ENCODE results near the gene UXS1.

UXS1 gene

GRCh38 chr2:106129150-106129549 lies 65.0 kb downstream of the UXS1 start:
- DNase-seq, result no peak

- no peak for DNase-seq
Observed at GRCh38 chr2:106127776-106128268, 66.3 kb downstream of the UXS1 start.

- DNase-seq, result no peak
Observed at GRCh38 chr2:106127282-106127771, 66.8 kb downstream of the UXS1 start.

- DNase-seq, result no peak
Observed at GRCh38 chr2:106126705-106127281, 67.3 kb downstream of the UXS1 start.

- DNase-seq, result no peak
Observed at GRCh38 chr2:106126295-106126694, 67.8 kb downstream of the UXS1 start.

GRCh38 chr2:106124905-106125549 lies 69.1 kb downstream of the UXS1 start:
- no peak for DNase-seq

GRCh38 chr2:106124106-106124756 lies 69.9 kb downstream of the UXS1 start:
- DNase-seq, result no peak

- DNase-seq, result no peak
Observed at GRCh38 chr2:106122157-106122556, 71.9 kb downstream of the UXS1 start.

GRCh38 chr2:106120432-106120831 lies 73.7 kb downstream of the UXS1 start:
- peak; percentile 52 for DNase-seq

GRCh38 chr2:106119074-106119473 lies 75.0 kb downstream of the UXS1 start:
- DNase-seq, result no peak

GRCh38 chr2:106117882-106118684 lies 76.0 kb downstream of the UXS1 start:
- DNase-seq, result peak; percentile 53

GRCh38 chr2:106117347-106117746 lies 76.8 kb downstream of the UXS1 start:
- DNase-seq, result no peak

GRCh38 chr2:106116248-106116647 lies 77.9 kb downstream of the UXS1 start:
- no peak for DNase-seq

- no peak for DNase-seq
Observed at GRCh38 chr2:106115665-106116064, 78.4 kb downstream of the UXS1 start.

GRCh38 chr2:106115250-106115649 lies 78.9 kb downstream of the UXS1 start:
- no peak for DNase-seq

- no peak for DNase-seq
Observed at GRCh38 chr2:106114166-106114565, 79.9 kb downstream of the UXS1 start.

GRCh38 chr2:106113361-106113966 lies 80.6 kb downstream of the UXS1 start:
- no peak for DNase-seq

- peak; percentile 53 for DNase-seq
Observed at GRCh38 chr2:106111882-106112571, 82.1 kb downstream of the UXS1 start.

- DNase-seq, result no peak
Observed at GRCh38 chr2:106109675-106110424, 84.3 kb downstream of the UXS1 start.

- DNase-seq, result no peak
Observed at GRCh38 chr2:106108791-106109190, 85.3 kb downstream of the UXS1 start.

GRCh38 chr2:106108351-106108750 lies 85.8 kb downstream of the UXS1 start:
- DNase-seq, result peak; percentile 54
